H1 (cell line): ENCODE measurements around the gene RPS5. TPM values are rescaled to one million over a fixed set of nuclear protein-coding genes. Genes with fewer than 3 reads are reported as not detected.

Experiments
- CTCF ChIA-PET: fragments of 300-600 bp; sonication (Branson Sonifier 250); formaldehyde crosslinking; loops from one replicate; lab custom pipeline; 2021; ENCODE audit not compliant: partially characterized antibody; lab: Charles Lee
- POLR2A ChIA-PET: fragments of 300-600 bp; sonication (Branson Sonifier 250); formaldehyde crosslinking; loops from one replicate; lab custom pipeline; 2021; ENCODE audit warnings: inconsistent platforms; ENCODE audit not compliant: partially characterized antibody; lab: Charles Lee
- DNase-seq, 2 experiments: peaks; one replicate each; pipeline versions ENCODE4 v3.0.0 to v3.0.0-alpha.2; 2010 to 2022; ENCODE audit warnings: low spot score in 2 of 2, low read depth in 1 of 2, mixed read lengths in 1 of 2
- FAIRE-seq: peaks from 2 replicates; lab custom pipeline; 2011; peaks lifted over from hg19 to GRCh38; lab: Jason Lieb, UNC
- H2AFZ ChIP-seq: 2 replicates; pipeline ENCODE4 v1.8.1; 2012; ENCODE audit warnings: low read length, inconsistent platforms
- H2AK5ac ChIP-seq: 2 replicates; pipeline ENCODE4 v1.6.1; 2013; ENCODE audit warnings: low read depth, low read length
- H2BK120ac ChIP-seq: replicated peaks from 2 replicates; pipeline ENCODE3; 2013; ENCODE audit warnings: low read depth, low read length, inconsistent platforms
- H2BK12ac ChIP-seq: 2 replicates; pipeline ENCODE4 v1.6.1; 2013; ENCODE audit warnings: low read depth, low read length
- H2BK15ac ChIP-seq: 2 replicates; pipeline ENCODE4 v1.6.1; 2013; ENCODE audit warnings: low read length
- H2BK20ac ChIP-seq: 2 replicates; pipeline ENCODE4 v1.6.1; 2013; ENCODE audit warnings: low read length
- H2BK5ac ChIP-seq: 2 replicates; pipeline ENCODE4 v1.6.1; 2013; ENCODE audit warnings: low read depth, low read length
- H3K14ac ChIP-seq: 2 replicates; pipeline ENCODE4 v1.6.1; 2013; ENCODE audit warnings: inconsistent platforms; ENCODE audit not compliant: insufficient read length
- H3K18ac ChIP-seq: 2 replicates; pipeline ENCODE4 v1.6.1; 2013; ENCODE audit warnings: low read length; ENCODE audit errors: extremely low read depth
- H3K23ac ChIP-seq: 2 replicates; pipeline ENCODE4 v1.6.1; 2013; ENCODE audit warnings: inconsistent platforms; ENCODE audit not compliant: insufficient read length
- H3K23me2 ChIP-seq: 2 replicates; pipeline ENCODE4 v1.6.1; 2013; ENCODE audit warnings: low read depth, low read length
- H3K27ac ChIP-seq: 2 replicates; pipeline ENCODE4 v1.6.1; 2011; ENCODE audit warnings: low read depth, low read length, inconsistent platforms
- H3K27me3 ChIP-seq, 4 experiments: replicated peaks in 1 of 4; 1 replicate in 1 of 4; 2 replicates in 3 of 4; pipeline versions ENCODE4 v1.6.1 to v1.8.1; 2011 to 2013; ENCODE audit warnings: low read length in 3 of 4, mild to moderate bottlenecking in 3 of 4, inconsistent platforms in 2 of 4, mixed read lengths in 2 of 4, moderate library complexity in 1 of 4; ENCODE audit not compliant: control insufficient read depth in 3 of 4, insufficient read depth in 3 of 4; ENCODE audit errors: extremely low read depth in 1 of 4
- H3K36me3 ChIP-seq, 4 experiments: 2 replicates each; pipeline versions ENCODE4 v1.6.1 to v1.8.1; 2011 to 2013; ENCODE audit warnings: mild to moderate bottlenecking in 4 of 4, low read length in 3 of 4, moderate library complexity in 2 of 4, control low read depth in 1 of 4, inconsistent platforms in 1 of 4; ENCODE audit not compliant: insufficient read depth in 4 of 4, control insufficient read depth in 2 of 4
- H3K4ac ChIP-seq: replicated peaks from 2 replicates; pipeline ENCODE3; 2013; ENCODE audit warnings: low read length, low read depth, mixed read lengths, inconsistent platforms; ENCODE audit not compliant: insufficient read length
- H3K4me1 ChIP-seq, 4 experiments: replicated peaks in 1 of 4; 1 replicate in 1 of 4; 2 replicates in 3 of 4; pipeline versions ENCODE4 v1.6.1 to v1.8.1; 2011 to 2013; ENCODE audit warnings: low read length in 3 of 4, inconsistent platforms in 2 of 4, mixed read lengths in 1 of 4; ENCODE audit not compliant: insufficient read depth in 4 of 4, control insufficient read depth in 3 of 4
- H3K4me2 ChIP-seq, 2 experiments: 2 replicates each; pipeline versions ENCODE4 v1.6.1 to v1.8.1; 2011 to 2013; ENCODE audit warnings: low read depth in 2 of 2, low read length in 2 of 2, control low read depth in 1 of 2, inconsistent platforms in 1 of 2, mild to moderate bottlenecking in 1 of 2; ENCODE audit not compliant: insufficient read depth in 1 of 2
- H3K4me3 ChIP-seq, 4 experiments: fragments of 200-600, 300-600 bp in 1 of 4; sonication (generic), shearing (Covaris generic), sonication (Bioruptor Twin) in 1 of 4; 2 replicates each; pipeline versions ENCODE4 v1.5.1 to v1.8.1; 2011 to 2016; ENCODE audit warnings: low read length in 4 of 4, low read depth in 3 of 4, control low read depth in 2 of 4, inconsistent platforms in 2 of 4, mild to moderate bottlenecking in 2 of 4, mixed read lengths in 1 of 4, moderate library complexity in 1 of 4; ENCODE audit not compliant: insufficient read depth in 2 of 4; ENCODE audit errors: extremely low read depth in 1 of 4
- H3K56ac ChIP-seq: replicated peaks from 2 replicates; pipeline ENCODE3; 2013; ENCODE audit warnings: low read depth, mild to moderate bottlenecking, mixed read lengths, low read length, inconsistent platforms; ENCODE audit not compliant: insufficient read length
- H3K79me1 ChIP-seq: 2 replicates; pipeline ENCODE4 v1.6.1; 2013; ENCODE audit warnings: low read depth, low read length, control low read depth
- H3K79me2 ChIP-seq, 2 experiments: 2 replicates each; pipeline versions ENCODE4 v1.6.1 to v1.8.1; 2012 to 2013; ENCODE audit warnings: low read length in 2 of 2, mild to moderate bottlenecking in 2 of 2, inconsistent platforms in 1 of 2; ENCODE audit not compliant: insufficient read depth in 2 of 2, control insufficient read depth in 1 of 2
- H3K9ac ChIP-seq, 4 experiments: replicated peaks in 1 of 4; 1 replicate in 1 of 4; 2 replicates in 3 of 4; pipeline versions ENCODE4 v1.6.1 to v1.8.1; 2011 to 2013; ENCODE audit warnings: low read depth in 3 of 4, low read length in 3 of 4, control low read depth in 2 of 4, mild to moderate bottlenecking in 2 of 4, moderate library complexity in 2 of 4, inconsistent platforms in 1 of 4; ENCODE audit errors: extremely low read depth in 1 of 4
- H3K9me3 ChIP-seq, 2 experiments: 2 replicates each; pipeline versions ENCODE4 v1.6.1 to v1.8.1; 2012 to 2013; ENCODE audit warnings: mild to moderate bottlenecking in 2 of 2, moderate library complexity in 2 of 2, control low read depth in 1 of 2, inconsistent platforms in 1 of 2, low read depth in 1 of 2, low read length in 1 of 2, mixed read lengths in 1 of 2; ENCODE audit not compliant: insufficient read depth in 2 of 2
- H4K20me1 ChIP-seq, 2 experiments: replicated peaks in 1 of 2; 2 replicates each; pipeline versions ENCODE3 to v1.8.1; 2011 to 2013; ENCODE audit warnings: inconsistent platforms in 2 of 2, low read length in 2 of 2, mild to moderate bottlenecking in 1 of 2; ENCODE audit not compliant: insufficient read depth in 2 of 2, control insufficient read depth in 1 of 2
- H4K5ac ChIP-seq: 2 replicates; pipeline ENCODE4 v1.6.1; 2013; ENCODE audit warnings: low read length, low read depth, mixed read lengths, inconsistent platforms; ENCODE audit not compliant: insufficient read length
- H4K8ac ChIP-seq: 2 replicates; pipeline ENCODE4 v1.8.0; 2013; ENCODE audit warnings: mild to moderate bottlenecking, moderate library complexity, low read length, inconsistent platforms; ENCODE audit not compliant: insufficient read depth; ENCODE audit errors: extremely low read depth
- H4K91ac ChIP-seq: replicated peaks from 2 replicates; pipeline ENCODE3; 2013; ENCODE audit warnings: low read length, mixed read lengths, inconsistent platforms; ENCODE audit not compliant: insufficient read length
- E2F6 ChIP-seq: IDR thresholded peaks from 2 replicates; pipeline ENCODE4 v1.6.1; 2012; ENCODE audit warnings: inconsistent platforms
- FOSL1 ChIP-seq: IDR thresholded peaks from 2 replicates; pipeline ENCODE4 v1.6.1; 2011; ENCODE audit warnings: mild to moderate bottlenecking, low read depth, low read length, moderate library complexity; ENCODE audit not compliant: insufficient read depth
- MAX ChIP-seq: IDR thresholded peaks from 2 replicates; pipeline ENCODE4 v1.6.1; 2012; ENCODE audit warnings: inconsistent platforms
- SAP30 ChIP-seq: fragments of 300-600 bp; sonication (generic); IDR thresholded peaks from 2 replicates; pipeline ENCODE4 v1.7.1; 2012; ENCODE audit warnings: low read length, moderate library complexity, mild to moderate bottlenecking, inconsistent platforms; ENCODE audit not compliant: insufficient read depth, insufficient replicate concordance
- TBP ChIP-seq: IDR thresholded peaks from 2 replicates; pipeline ENCODE4 v1.6.1; 2011; ENCODE audit warnings: low read depth, low read length, improper control_type of control experiment
- WGBS, 2 experiments: shearing (Covaris generic) in 1 of 2; methylation state at CpG; one replicate each; pipeline versions ENCODE4 v1.1.6 to v1.1.7; 2013 to 2015; ENCODE audit warnings: low lambda C conversion rate in 2 of 2, mixed read lengths in 2 of 2, inconsistent platforms in 1 of 2, low coverage in 1 of 2, missing lambda C conversion rate in 1 of 2; ENCODE audit not compliant: insufficient replicate concordance in 2 of 2, insufficient coverage in 1 of 2, insufficient read length in 1 of 2; ENCODE audit errors: extremely low coverage in 1 of 2, missing lambda C conversion rate in 1 of 2; 5-methylcytosine and 5-hydroxymethylcytosine counted together
- polyA plus RNA-seq, 7 experiments: library from polyadenylated mRNA; depleted of rRNA in 3 of 7; stranded (reverse) in 5 of 7; unstranded in 2 of 7; fragments of >200 nt in 5 of 7; fragments of 200-250 nt in 2 of 7; gene quantifications; 1 replicate in 5 of 7; 2 replicates in 1 of 7; 4 replicates in 1 of 7; pipeline versions ENCODE4 v1.2.1 to v1.2.3, GENCODE V29; 2011 to 2013; ENCODE audit warnings: missing spikeins in 2 of 7, mixed read lengths in 2 of 7
- total RNA-seq: library from RNA; stranded (reverse); fragmentation: NEBNext Ultra II Directional; extraction: Animal tissue kit (Norgen Biotek cat#: 25700); gene quantifications from 2 replicates; pipeline ENCODE4 v1.2.1, GENCODE V29; 2021

Gene RPS5
- total and polyA plus RNA-seq, 2 of the 8 experiments (the other 6 are each of a cell fraction or from before 2014, with no cell fraction given), result 1,557 to 5,731 TPM

GRCh38 chr19:58407658-58408151 is 20.6 kb downstream of the RPS5 start:
- H4K8ac ChIP-seq, result peak overlapping the region; percentile 81; the same call in 1 of the 2 replicates
- 0 out of 2 replicates have a peak overlapping the region, but pooled peaks have one; percentile 53 for H2BK15ac ChIP-seq
- peak overlapping the region; percentile 62 to 78 (median 72) for H3K9ac ChIP-seq
- H3K18ac ChIP-seq, result peak overlapping the region; percentile 83
- H3K27ac ChIP-seq, result peak overlapping the region; percentile 54; the same call in 1 of the 2 replicates
- ChIA-PET POLR2A (interaction anchor here (0.9 to 1.8 kb wide), 12 partner anchors 8 to 91 kb away, joined by 3 to 7 read pairs (median 4); partner anchors contain the start of genes RNF225, ZNF132, ZNF324B and ZNF497), CTCF (interaction anchor here (1.0 kb wide), 1 partner anchor 35 kb away, joined by 5 read pairs; no protein-coding TSS in a partner anchor)
- no peak overlapping the region for H2AFZ ChIP-seq
- H3K56ac ChIP-seq, result peak overlapping the region; percentile 57
- H3K4me1 ChIP-seq, result peaks cover 0 to 18% (median 9%) of the 10 kb centered on the region in 4 experiments; a peak in 5 of 7 replicates
- H2AK5ac ChIP-seq, result no peak overlapping the region
- H3K79me1 ChIP-seq, result 0 out of 2 replicates have a peak, but pooled peaks cover 5% of the 10 kb centered on the region
- DNase-seq (no peak), FAIRE-seq (no peak)
- no peaks in the 10 kb centered on the region for H4K20me1 ChIP-seq
- H3K79me2 ChIP-seq, result no peaks in the 10 kb centered on the region
- no peak overlapping the region for H3K14ac ChIP-seq
- WGBS, 2 experiments, result 29% methylated on average over 22 of the region's 22 CpGs; no CpG with 5 or more reads in 1 of the 2 experiments
- H3K4ac ChIP-seq, result peak overlapping the region; percentile 77
- peak overlapping the region; percentile 37 for H4K91ac ChIP-seq
- peak overlapping the region; percentile 82; the same call in 1 of the 2 replicates for H2BK5ac ChIP-seq
- H2BK12ac ChIP-seq, result no peak overlapping the region; the same call in 1 of the 2 replicates
- H3K4me2 ChIP-seq, result peak overlapping the region; percentile 94 to 95
- H3K23me2 ChIP-seq, result peaks cover 14% of the 10 kb centered on the region
- peak overlapping the region; percentile 76 to 85 (median 80) for H3K4me3 ChIP-seq
- TF ChIP-seq FOSL1, result no peak
- peak; percentile 36 for TF ChIP-seq SAP30
- TF ChIP-seq E2F6, result peak; percentile 37; the same call in 1 of the 2 replicates
- TF ChIP-seq TBP, result no peak
- TF ChIP-seq MAX, result peak; percentile 40
- H3K36me3 ChIP-seq, result no peaks in the 10 kb centered on the region
- H2BK20ac ChIP-seq, result no peak overlapping the region
- H2BK120ac ChIP-seq, result no peak overlapping the region
- no peak overlapping the region for H3K23ac ChIP-seq
- H3K9me3 ChIP-seq, result no peaks in the 10 kb centered on the region
- no peak overlapping the region for H4K5ac ChIP-seq
- peaks cover 0 to 7% (median 1%) of the 10 kb centered on the region in 4 experiments; a peak in 2 of 7 replicates for H3K27me3 ChIP-seq
